D721Med (cell line): ENCODE results near the gene GRK5.

Experiments
- DNase-seq: peaks from one replicate; pipeline ENCODE4 v3.0.0; 2011; ENCODE audit warnings: low spot score; ENCODE audit not compliant: insufficient read length
- FAIRE-seq: peaks from 2 replicates; lab custom pipeline; 2011; peaks lifted over from hg19 to GRCh38; lab: Jason Lieb, UNC
- CTCF ChIP-seq: IDR thresholded peaks from 2 replicates; pipeline ENCODE4 v1.5.1; 2012; ENCODE audit warnings: mild to moderate bottlenecking, control low read depth; ENCODE audit not compliant: insufficient read depth; ENCODE audit errors: missing control alignments

GRK5 gene

GRCh38 chr10:119331061-119331460 lies 123.7 kb downstream of the GRK5 start:
- no peak for TF ChIP-seq CTCF
- DNase-seq, result no peak
- FAIRE-seq, result no peak

GRCh38 chr10:119333146-119333792 lies 125.9 kb downstream of the GRK5 start:
- FAIRE-seq (no peak), DNase-seq (no peak)
- TF ChIP-seq CTCF, result no peak

GRCh38 chr10:119335671-119336353 lies 128.4 kb downstream of the GRK5 start:
- no peak for FAIRE-seq
- no peak for TF ChIP-seq CTCF
- no peak for DNase-seq

- no peak for FAIRE-seq
- no peak for DNase-seq
- TF ChIP-seq CTCF, result no peak
These were observed 129.2 kb downstream of the GRK5 start for GRCh38 chr10:119336599-119336998.

GRCh38 chr10:119337223-119337622 lies 129.9 kb downstream of the GRK5 start:
- TF ChIP-seq CTCF, result no peak
- no peak for FAIRE-seq

GRCh38 chr10:119337796-119338432 lies 130.5 kb downstream of the GRK5 start:
- DNase-seq, result no peak
- FAIRE-seq, result no peak
- no peak for TF ChIP-seq CTCF

More at GRCh38 chr10:119337223-119337622, 129.9 kb downstream of the GRK5 start:
- DNase-seq, result no peak
